GM23338 (cell line): ENCODE results near the gene MTRFR. TPM values are rescaled to one million over a fixed set of nuclear protein-coding genes. Genes with fewer than 3 reads are reported as not detected.
A peak's percentile ranks its signal among the peaks of the same experiment; 100 is the strongest.

Experiments
- ATAC-seq: fragments of 200-7000 bp; cut with Tn5 transposase; 3 replicates; pipeline ENCODE4 v1.9.1; 2020
- DNase-seq: peaks from one replicate; pipeline ENCODE4 v3.0.0-alpha.2; 2015; ENCODE audit warnings: low spot score
- H2AFZ ChIP-seq: fragments of 200-600 bp; sonication (generic); 2 replicates; pipeline ENCODE4 v1.8.0; 2016; ENCODE audit warnings: antibody characterized with exemption, mild to moderate bottlenecking, moderate library complexity
- H3F3A ChIP-seq: fragments of 200-600 bp; sonication (generic); replicated peaks from 2 replicates; pipeline ENCODE4 v1.8.0; 2017; ENCODE audit warnings: antibody characterized with exemption, mixed run types, low read depth
- H3K27ac ChIP-seq: fragments of 200-600 bp; sonication (generic); 2 replicates; pipeline ENCODE4 v1.6.1; 2016; ENCODE audit warnings: low read depth
- H3K27me3 ChIP-seq: fragments of 200-600 bp; sonication (generic); 2 replicates; pipeline ENCODE4 v1.8.0; 2016; ENCODE audit warnings: mild to moderate bottlenecking, mixed run types, moderate library complexity; ENCODE audit not compliant: insufficient read depth
- H3K36me3 ChIP-seq: fragments of 200-600 bp; sonication (generic); 2 replicates; pipeline ENCODE4 v1.8.0; 2016; ENCODE audit warnings: mild to moderate bottlenecking; ENCODE audit not compliant: insufficient read depth
- H3K4me1 ChIP-seq: fragments of 200-600 bp; sonication (generic); 2 replicates; pipeline ENCODE4 v1.8.0; 2016; ENCODE audit warnings: mild to moderate bottlenecking, moderate library complexity; ENCODE audit not compliant: insufficient read depth
- H3K4me2 ChIP-seq: fragments of 200-600 bp; sonication (generic); 2 replicates; pipeline ENCODE4 v1.7.1; 2017; ENCODE audit warnings: mixed run types
- H3K4me3 ChIP-seq: fragments of 200-600 bp; sonication (generic); 2 replicates; pipeline ENCODE4 v1.6.1; 2016; ENCODE audit warnings: mixed run types
- H3K79me2 ChIP-seq: fragments of 200-600 bp; sonication (generic); replicated peaks from 2 replicates; pipeline ENCODE4 v1.8.0; 2017; ENCODE audit warnings: mild to moderate bottlenecking; ENCODE audit not compliant: insufficient read depth
- H3K9me2 ChIP-seq: fragments of 200-600 bp; sonication (generic); 2 replicates; pipeline ENCODE4 v1.8.0; 2017; ENCODE audit not compliant: insufficient read depth
- H4K20me1 ChIP-seq: fragments of 200-600 bp; sonication (generic); replicated peaks from 2 replicates; pipeline ENCODE4 v1.8.0; 2017; ENCODE audit warnings: mild to moderate bottlenecking; ENCODE audit not compliant: insufficient read depth
- H3K27ac Mint-ChIP-seq: 2 replicates; pipeline ENCODE4 v1.8.0; 2020; ENCODE audit warnings: inconsistent platforms, mild to moderate bottlenecking, moderate library complexity, mixed read lengths
- H3K27me3 Mint-ChIP-seq: 3 replicates; pipeline ENCODE4 v1.8.0; 2022; ENCODE audit warnings: low read depth, mild to moderate bottlenecking, moderate library complexity, mixed read lengths, inconsistent platforms; ENCODE audit not compliant: insufficient read depth, poor library complexity
- H3K36me3 Mint-ChIP-seq: 3 replicates; pipeline ENCODE4 v1.8.0; 2021; ENCODE audit warnings: low read depth, mild to moderate bottlenecking, inconsistent platforms, moderate library complexity, mixed read lengths
- H3K4me1 Mint-ChIP-seq: 3 replicates; pipeline ENCODE4 v1.8.0; 2020; ENCODE audit warnings: mild to moderate bottlenecking, inconsistent platforms, mixed read lengths
- H3K4me3 Mint-ChIP-seq: 3 replicates; pipeline ENCODE4 v1.8.0; 2021; ENCODE audit warnings: moderate library complexity, mild to moderate bottlenecking, inconsistent platforms, mixed read lengths
- H3K9me3 Mint-ChIP-seq: 3 replicates; pipeline ENCODE4 v1.8.0; 2020; ENCODE audit warnings: moderate library complexity, mild to moderate bottlenecking, inconsistent platforms, mixed read lengths
- EZH2 ChIP-seq: fragments of 200-600 bp; sonication (generic); IDR thresholded peaks from one replicate; pipeline ENCODE4 v1.8.0; 2017; ENCODE audit warnings: antibody characterized with exemption, mild to moderate bottlenecking, low read depth; ENCODE audit not compliant: unreplicated experiment
- NANOG ChIP-seq: IDR thresholded peaks from 2 replicates; pipeline ENCODE4 v1.6.1; 2016; ENCODE audit warnings: antibody characterized with exemption, borderline replicate concordance
- POLR2AphosphoS5 ChIP-seq: IDR thresholded peaks from 2 replicates; pipeline ENCODE4 v1.6.1; 2016; ENCODE audit warnings: antibody characterized with exemption, low read depth
- ZNF331 ChIP-seq: fragments of 250-450 bp; sonication (Bioruptor Pico); IDR thresholded peaks from 2 replicates; pipeline ENCODE4 v1.5.0; 2020; ENCODE audit warnings: low read depth, mild to moderate bottlenecking, moderate library complexity
- polyA plus RNA-seq: library from polyadenylated mRNA; unstranded; fragments of >200 nt; fragmentation: Nextera tagmentation; extraction: Ambion mirVana; gene quantifications from 2 replicates; pipeline ENCODE4 v1.2.1, GENCODE V29; 2016
- total RNA-seq: library from RNA; depleted of rRNA; stranded (reverse); fragments of >200 nt; shearing (Covaris generic); gene quantifications from 2 replicates; pipeline ENCODE4 v1.2.3, GENCODE V29; 2014
- TF ChIP-seq, protein P1 (sequence below): fragments of 250-450 bp; sonication (Bioruptor Pico); IDR thresholded peaks from 2 replicates; pipeline ENCODE4 v1.5.0; 2020; ENCODE audit warnings: mild to moderate bottlenecking, moderate library complexity
- TF ChIP-seq, protein P2 (sequence below): IDR thresholded peaks from 2 replicates; pipeline ENCODE4 v1.6.1; 2016; ENCODE audit warnings: antibody characterized with exemption
- TF ChIP-seq, protein P3 (sequence below), 2 experiments: fragments of 200-600 bp in 1 of 2; sonication (generic) in 1 of 2; conservative IDR thresholded peaks; 2 replicates each; pipeline versions ENCODE4 v1.5.1 to v1.6.1; 2016 to 2017; ENCODE audit warnings: antibody characterized with exemption in 2 of 2, low read depth in 2 of 2, mild to moderate bottlenecking in 2 of 2, moderate library complexity in 1 of 2
- TF ChIP-seq, protein P4 (sequence below): IDR thresholded peaks from one replicate; pipeline ENCODE4 v1.6.1; 2018; ENCODE audit warnings: antibody characterized with exemption; ENCODE audit not compliant: unreplicated experiment

Gene MTRFR
- total and polyA plus RNA-seq, 2 experiments from 2014 or later = 14.8 to 38.4 TPM

DNA sequence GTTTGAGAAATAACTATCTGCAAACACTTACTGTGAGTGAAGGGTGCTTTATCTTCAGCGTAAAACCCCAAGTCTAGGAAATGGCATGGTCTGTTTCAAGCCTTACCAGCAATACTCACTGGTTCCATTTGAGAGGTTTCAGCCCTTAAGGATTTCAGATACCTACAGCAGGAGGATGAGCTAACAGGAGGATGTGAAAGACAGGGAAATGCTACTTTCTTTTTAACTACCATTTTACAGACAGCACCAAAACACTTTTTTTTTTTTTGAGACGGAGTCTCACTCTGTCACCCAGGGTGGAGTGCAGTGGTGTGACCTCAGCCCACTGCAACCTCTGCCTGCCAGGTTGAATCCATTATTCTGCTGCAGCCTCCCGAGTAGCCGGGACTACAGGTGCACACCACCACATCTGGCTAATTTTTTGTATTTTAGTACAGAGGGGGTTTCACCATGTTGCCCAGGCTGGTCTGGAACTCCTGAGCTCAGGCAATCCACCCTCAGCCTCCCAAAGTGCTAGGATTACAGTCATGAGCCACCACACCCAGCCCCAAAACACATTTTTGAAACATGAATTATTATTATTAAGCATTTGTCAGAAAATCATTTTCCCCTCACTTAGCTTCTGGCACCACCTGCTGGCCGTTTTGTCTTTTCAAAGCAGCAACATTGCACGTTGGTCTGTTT is 4.6 kb downstream of the MTRFR start:
- H3K27me3 Mint-ChIP-seq = peaks cover 10% of the 10 kb centered on the region
- Histone ChIP-seq H3K27ac (peak overlapping the region; percentile 81), H3F3A (peaks cover 7% of the 10 kb centered on the region; the same call in 1 of the 2 replicates), H3K4me1 (peaks cover 3% of the 10 kb centered on the region; the same call in 1 of the 2 replicates), H3K4me3 (no peak overlapping the region), H3K9me2 (no peaks in the 10 kb centered on the region), H3K36me3 (no peaks in the 10 kb centered on the region), H3K4me2 (no peak overlapping the region), H3K79me2 (peaks cover 44% of the 10 kb centered on the region), H3K27me3 (no peaks in the 10 kb centered on the region), H4K20me1 (peaks cover 13% of the 10 kb centered on the region), H2AFZ (no peak overlapping the region)
- TF ChIP-seq, protein P1, sequence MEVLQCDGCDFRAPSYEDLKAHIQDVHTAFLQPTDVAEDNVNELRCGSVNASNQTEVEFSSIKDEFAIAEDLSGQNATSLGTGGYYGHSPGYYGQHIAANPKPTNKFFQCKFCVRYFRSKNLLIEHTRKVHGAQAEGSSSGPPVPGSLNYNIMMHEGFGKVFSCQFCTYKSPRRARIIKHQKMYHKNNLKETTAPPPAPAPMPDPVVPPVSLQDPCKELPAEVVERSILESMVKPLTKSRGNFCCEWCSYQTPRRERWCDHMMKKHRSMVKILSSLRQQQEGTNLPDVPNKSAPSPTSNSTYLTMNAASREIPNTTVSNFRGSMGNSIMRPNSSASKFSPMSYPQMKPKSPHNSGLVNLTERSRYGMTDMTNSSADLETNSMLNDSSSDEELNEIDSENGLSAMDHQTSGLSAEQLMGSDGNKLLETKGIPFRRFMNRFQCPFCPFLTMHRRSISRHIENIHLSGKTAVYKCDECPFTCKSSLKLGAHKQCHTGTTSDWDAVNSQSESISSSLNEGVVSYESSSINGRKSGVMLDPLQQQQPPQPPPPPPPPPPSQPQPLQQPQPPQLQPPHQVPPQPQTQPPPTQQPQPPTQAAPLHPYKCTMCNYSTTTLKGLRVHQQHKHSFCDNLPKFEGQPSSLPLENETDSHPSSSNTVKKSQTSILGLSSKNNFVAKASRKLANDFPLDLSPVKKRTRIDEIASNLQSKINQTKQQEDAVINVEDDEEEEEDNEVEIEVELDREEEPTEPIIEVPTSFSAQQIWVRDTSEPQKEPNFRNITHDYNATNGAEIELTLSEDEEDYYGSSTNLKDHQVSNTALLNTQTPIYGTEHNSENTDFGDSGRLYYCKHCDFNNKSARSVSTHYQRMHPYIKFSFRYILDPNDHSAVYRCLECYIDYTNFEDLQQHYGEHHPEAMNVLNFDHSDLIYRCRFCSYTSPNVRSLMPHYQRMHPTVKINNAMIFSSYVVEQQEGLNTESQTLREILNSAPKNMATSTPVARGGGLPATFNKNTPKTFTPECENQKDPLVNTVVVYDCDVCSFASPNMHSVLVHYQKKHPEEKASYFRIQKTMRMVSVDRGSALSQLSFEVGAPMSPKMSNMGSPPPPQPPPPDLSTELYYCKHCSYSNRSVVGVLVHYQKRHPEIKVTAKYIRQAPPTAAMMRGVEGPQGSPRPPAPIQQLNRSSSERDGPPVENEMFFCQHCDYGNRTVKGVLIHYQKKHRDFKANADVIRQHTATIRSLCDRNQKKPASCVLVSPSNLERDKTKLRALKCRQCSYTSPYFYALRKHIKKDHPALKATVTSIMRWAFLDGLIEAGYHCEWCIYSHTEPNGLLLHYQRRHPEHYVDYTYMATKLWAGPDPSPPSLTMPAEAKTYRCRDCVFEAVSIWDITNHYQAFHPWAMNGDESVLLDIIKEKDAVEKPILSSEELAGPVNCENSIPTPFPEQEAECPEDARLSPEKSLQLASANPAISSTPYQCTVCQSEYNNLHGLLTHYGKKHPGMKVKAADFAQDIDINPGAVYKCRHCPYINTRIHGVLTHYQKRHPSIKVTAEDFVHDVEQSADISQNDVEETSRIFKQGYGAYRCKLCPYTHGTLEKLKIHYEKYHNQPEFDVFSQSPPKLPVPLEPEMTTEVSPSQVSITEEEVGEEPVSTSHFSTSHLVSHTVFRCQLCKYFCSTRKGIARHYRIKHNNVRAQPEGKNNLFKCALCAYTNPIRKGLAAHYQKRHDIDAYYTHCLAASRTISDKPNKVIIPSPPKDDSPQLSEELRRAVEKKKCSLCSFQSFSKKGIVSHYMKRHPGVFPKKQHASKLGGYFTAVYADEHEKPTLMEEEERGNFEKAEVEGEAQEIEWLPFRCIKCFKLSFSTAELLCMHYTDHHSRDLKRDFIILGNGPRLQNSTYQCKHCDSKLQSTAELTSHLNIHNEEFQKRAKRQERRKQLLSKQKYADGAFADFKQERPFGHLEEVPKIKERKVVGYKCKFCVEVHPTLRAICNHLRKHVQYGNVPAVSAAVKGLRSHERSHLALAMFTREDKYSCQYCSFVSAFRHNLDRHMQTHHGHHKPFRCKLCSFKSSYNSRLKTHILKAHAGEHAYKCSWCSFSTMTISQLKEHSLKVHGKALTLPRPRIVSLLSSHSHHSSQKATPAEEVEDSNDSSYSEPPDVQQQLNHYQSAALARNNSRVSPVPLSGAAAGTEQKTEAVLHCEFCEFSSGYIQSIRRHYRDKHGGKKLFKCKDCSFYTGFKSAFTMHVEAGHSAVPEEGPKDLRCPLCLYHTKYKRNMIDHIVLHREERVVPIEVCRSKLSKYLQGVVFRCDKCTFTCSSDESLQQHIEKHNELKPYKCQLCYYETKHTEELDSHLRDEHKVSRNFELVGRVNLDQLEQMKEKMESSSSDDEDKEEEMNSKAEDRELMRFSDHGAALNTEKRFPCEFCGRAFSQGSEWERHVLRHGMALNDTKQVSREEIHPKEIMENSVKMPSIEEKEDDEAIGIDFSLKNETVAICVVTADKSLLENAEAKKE (CRISPR knock-in tag) = no peak
- TF ChIP-seq EZH2 (no peak), ZNF331 (CRISPR knock-in tag) (no peak), NANOG (no peak), POLR2AphosphoS5 (no peak)
- TF ChIP-seq, protein P2, sequence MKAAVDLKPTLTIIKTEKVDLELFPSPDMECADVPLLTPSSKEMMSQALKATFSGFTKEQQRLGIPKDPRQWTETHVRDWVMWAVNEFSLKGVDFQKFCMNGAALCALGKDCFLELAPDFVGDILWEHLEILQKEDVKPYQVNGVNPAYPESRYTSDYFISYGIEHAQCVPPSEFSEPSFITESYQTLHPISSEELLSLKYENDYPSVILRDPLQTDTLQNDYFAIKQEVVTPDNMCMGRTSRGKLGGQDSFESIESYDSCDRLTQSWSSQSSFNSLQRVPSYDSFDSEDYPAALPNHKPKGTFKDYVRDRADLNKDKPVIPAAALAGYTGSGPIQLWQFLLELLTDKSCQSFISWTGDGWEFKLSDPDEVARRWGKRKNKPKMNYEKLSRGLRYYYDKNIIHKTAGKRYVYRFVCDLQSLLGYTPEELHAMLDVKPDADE = no peak
- TF ChIP-seq, protein P3, sequence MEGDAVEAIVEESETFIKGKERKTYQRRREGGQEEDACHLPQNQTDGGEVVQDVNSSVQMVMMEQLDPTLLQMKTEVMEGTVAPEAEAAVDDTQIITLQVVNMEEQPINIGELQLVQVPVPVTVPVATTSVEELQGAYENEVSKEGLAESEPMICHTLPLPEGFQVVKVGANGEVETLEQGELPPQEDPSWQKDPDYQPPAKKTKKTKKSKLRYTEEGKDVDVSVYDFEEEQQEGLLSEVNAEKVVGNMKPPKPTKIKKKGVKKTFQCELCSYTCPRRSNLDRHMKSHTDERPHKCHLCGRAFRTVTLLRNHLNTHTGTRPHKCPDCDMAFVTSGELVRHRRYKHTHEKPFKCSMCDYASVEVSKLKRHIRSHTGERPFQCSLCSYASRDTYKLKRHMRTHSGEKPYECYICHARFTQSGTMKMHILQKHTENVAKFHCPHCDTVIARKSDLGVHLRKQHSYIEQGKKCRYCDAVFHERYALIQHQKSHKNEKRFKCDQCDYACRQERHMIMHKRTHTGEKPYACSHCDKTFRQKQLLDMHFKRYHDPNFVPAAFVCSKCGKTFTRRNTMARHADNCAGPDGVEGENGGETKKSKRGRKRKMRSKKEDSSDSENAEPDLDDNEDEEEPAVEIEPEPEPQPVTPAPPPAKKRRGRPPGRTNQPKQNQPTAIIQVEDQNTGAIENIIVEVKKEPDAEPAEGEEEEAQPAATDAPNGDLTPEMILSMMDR (conservative IDR thresholded peaks at IDR 0.05; ENCODE audit: low read depth in 2 of 2) = peak; percentile 84 to 98
- TF ChIP-seq, protein P4, sequence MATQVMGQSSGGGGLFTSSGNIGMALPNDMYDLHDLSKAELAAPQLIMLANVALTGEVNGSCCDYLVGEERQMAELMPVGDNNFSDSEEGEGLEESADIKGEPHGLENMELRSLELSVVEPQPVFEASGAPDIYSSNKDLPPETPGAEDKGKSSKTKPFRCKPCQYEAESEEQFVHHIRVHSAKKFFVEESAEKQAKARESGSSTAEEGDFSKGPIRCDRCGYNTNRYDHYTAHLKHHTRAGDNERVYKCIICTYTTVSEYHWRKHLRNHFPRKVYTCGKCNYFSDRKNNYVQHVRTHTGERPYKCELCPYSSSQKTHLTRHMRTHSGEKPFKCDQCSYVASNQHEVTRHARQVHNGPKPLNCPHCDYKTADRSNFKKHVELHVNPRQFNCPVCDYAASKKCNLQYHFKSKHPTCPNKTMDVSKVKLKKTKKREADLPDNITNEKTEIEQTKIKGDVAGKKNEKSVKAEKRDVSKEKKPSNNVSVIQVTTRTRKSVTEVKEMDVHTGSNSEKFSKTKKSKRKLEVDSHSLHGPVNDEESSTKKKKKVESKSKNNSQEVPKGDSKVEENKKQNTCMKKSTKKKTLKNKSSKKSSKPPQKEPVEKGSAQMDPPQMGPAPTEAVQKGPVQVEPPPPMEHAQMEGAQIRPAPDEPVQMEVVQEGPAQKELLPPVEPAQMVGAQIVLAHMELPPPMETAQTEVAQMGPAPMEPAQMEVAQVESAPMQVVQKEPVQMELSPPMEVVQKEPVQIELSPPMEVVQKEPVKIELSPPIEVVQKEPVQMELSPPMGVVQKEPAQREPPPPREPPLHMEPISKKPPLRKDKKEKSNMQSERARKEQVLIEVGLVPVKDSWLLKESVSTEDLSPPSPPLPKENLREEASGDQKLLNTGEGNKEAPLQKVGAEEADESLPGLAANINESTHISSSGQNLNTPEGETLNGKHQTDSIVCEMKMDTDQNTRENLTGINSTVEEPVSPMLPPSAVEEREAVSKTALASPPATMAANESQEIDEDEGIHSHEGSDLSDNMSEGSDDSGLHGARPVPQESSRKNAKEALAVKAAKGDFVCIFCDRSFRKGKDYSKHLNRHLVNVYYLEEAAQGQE = no peak
- no peaks in the 10 kb centered on the region for H3K9me3 Mint-ChIP-seq
- DNase-seq (peak; percentile 79), ATAC-seq (peak; percentile 10; the same call in 1 of the 3 replicates)
- H3K27ac Mint-ChIP-seq = no peak overlapping the region
- peaks cover 3% of the 10 kb centered on the region; the same call in 1 of the 3 replicates for H3K4me1 Mint-ChIP-seq
- H3K4me3 Mint-ChIP-seq = no peak overlapping the region
- peaks cover 25% of the 10 kb centered on the region for H3K36me3 Mint-ChIP-seq
